ENCODE data around the gene AS3MT.

AS3MT gene

DNA sequence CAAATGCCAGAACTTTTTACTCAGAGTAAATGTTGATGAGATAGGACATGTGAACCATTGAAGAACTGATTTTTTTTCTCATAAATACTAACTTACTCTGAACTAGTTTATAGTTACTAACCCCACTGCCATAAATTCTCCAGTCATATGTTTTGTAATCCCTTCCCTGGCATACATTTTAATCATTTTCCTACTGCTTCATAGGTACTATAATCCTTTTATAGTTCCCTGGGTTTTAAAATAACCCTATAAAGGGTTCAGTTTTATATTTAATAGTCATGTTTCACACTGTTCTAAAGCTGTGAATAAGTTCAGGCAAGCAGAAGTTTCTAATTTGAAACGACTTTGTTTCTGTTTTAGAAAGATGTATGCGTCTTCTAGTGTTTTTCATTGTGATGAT is 77.7 kb downstream of the AS3MT start:
- TF ChIP-seq, protein P1, sequence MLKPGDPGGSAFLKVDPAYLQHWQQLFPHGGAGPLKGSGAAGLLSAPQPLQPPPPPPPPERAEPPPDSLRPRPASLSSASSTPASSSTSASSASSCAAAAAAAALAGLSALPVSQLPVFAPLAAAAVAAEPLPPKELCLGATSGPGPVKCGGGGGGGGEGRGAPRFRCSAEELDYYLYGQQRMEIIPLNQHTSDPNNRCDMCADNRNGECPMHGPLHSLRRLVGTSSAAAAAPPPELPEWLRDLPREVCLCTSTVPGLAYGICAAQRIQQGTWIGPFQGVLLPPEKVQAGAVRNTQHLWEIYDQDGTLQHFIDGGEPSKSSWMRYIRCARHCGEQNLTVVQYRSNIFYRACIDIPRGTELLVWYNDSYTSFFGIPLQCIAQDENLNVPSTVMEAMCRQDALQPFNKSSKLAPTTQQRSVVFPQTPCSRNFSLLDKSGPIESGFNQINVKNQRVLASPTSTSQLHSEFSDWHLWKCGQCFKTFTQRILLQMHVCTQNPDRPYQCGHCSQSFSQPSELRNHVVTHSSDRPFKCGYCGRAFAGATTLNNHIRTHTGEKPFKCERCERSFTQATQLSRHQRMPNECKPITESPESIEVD (tag by site-specific recombination; IDR thresholded peaks at IDR 0.05), result peak; percentile 72
- TF ChIP-seq ZNF664 (tag by site-specific recombination; IDR thresholded peaks at IDR 0.05), result no peak
- TF ChIP-seq REPIN1 (tag by site-specific recombination; IDR thresholded peaks at IDR 0.05; ENCODE audit: low read depth), result no peak
- TF ChIP-seq, protein P2, sequence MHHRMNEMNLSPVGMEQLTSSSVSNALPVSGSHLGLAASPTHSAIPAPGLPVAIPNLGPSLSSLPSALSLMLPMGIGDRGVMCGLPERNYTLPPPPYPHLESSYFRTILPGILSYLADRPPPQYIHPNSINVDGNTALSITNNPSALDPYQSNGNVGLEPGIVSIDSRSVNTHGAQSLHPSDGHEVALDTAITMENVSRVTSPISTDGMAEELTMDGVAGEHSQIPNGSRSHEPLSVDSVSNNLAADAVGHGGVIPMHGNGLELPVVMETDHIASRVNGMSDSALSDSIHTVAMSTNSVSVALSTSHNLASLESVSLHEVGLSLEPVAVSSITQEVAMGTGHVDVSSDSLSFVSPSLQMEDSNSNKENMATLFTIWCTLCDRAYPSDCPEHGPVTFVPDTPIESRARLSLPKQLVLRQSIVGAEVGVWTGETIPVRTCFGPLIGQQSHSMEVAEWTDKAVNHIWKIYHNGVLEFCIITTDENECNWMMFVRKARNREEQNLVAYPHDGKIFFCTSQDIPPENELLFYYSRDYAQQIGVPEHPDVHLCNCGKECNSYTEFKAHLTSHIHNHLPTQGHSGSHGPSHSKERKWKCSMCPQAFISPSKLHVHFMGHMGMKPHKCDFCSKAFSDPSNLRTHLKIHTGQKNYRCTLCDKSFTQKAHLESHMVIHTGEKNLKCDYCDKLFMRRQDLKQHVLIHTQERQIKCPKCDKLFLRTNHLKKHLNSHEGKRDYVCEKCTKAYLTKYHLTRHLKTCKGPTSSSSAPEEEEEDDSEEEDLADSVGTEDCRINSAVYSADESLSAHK (tag by site-specific recombination; IDR thresholded peaks at IDR 0.05), result peak; percentile 59; the same call in 1 of the 2 replicates
- CTCF ChIA-PET, result interaction anchor here (0.5 kb wide), 1 partner anchor 45 kb away, joined by 3 read pairs; no protein-coding TSS in a partner anchor
- H3K4me3 ChIP-seq (ENCODE audit: low read depth, low read length), result no peak overlapping the region
- H3K9me3 ChIP-seq (ENCODE audit: control insufficient read depth, insufficient read depth, low read depth, low read length), result no peaks in the 10 kb centered on the region
- H3K27ac ChIP-seq (ENCODE audit: extremely low read depth, low read depth, low read length), result no peak overlapping the region
- POLR2A ChIA-PET, result no interaction called here
- H3K36me3 ChIP-seq (ENCODE audit: control insufficient read depth in 2 of 2, insufficient read depth in 1 of 2, low read length in 2 of 2), result no peaks in the 10 kb centered on the region
- peaks cover 12% of the 10 kb centered on the region; the same call in 1 of the 2 replicates for H3K4me1 ChIP-seq (ENCODE audit: control insufficient read depth, insufficient read depth, low read length)

DNA sequence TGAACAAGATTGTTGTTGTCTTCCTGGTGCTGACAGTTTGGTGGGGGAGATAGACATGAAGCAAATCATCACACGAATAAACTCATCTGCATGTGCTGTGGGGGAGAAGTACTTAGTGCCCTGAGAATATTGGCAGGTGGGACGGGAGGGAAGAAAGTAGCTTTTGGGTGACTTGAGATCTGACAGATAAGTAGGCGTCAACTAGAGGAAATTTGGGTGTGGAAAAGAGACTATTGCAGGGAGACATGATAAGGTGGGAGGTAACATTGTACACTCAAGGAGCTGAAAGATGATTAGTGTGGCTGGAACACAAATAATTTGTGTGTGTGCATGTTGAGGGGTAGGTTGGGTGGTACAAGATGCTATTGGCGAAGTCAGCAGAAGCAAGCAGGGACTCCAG is 78.9 kb downstream of the AS3MT start:
- H3K4me3 ChIP-seq (ENCODE audit: low read depth, low read length), result no peak overlapping the region
- H3K27ac ChIP-seq (ENCODE audit: extremely low read depth, low read depth, low read length), result no peak overlapping the region
- H3K4me1 ChIP-seq (ENCODE audit: control insufficient read depth, insufficient read depth, low read length), result peaks cover 12% of the 10 kb centered on the region; the same call in 1 of the 2 replicates
- POLR2A ChIA-PET, result no interaction called here
- no peaks in the 10 kb centered on the region for H3K36me3 ChIP-seq (ENCODE audit: control insufficient read depth in 2 of 2, insufficient read depth in 1 of 2, low read length in 2 of 2)
- CTCF ChIA-PET, result no interaction called here
- H3K9me3 ChIP-seq (ENCODE audit: control insufficient read depth, insufficient read depth, low read depth, low read length), result no peaks in the 10 kb centered on the region
- TF ChIP-seq ZNF830 (tag by site-specific recombination; IDR thresholded peaks at IDR 0.05; ENCODE audit: low read depth), result no peak
- TF ChIP-seq ZNF175 (tag by site-specific recombination; IDR thresholded peaks at IDR 0.05), result no peak

DNA sequence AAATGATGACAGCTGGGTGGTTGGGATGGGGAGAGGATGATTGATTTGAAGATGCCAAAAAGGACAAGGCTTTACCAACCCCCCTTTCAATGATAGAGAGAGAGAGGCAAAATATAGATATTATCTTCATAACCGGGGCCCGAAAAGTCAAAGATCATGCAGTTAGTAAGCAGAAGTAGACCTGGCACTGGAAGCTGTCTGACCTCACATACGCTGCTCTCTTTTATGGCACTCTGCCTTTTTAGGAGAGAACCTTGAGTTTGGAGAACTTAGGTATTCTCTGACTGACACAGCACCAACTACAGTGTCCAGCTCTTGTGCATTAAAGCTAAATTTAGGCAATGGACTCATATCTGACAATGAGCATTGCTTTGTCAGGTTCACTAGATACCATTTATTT is 79.5 kb downstream of the AS3MT start:
- ChIA-PET CTCF (no interaction called here), POLR2A (no interaction called here)
- Histone ChIP-seq H3K4me1 (ENCODE audit: control insufficient read depth, insufficient read depth, low read length) (peaks cover 12% of the 10 kb centered on the region; the same call in 1 of the 2 replicates), H3K27ac (ENCODE audit: extremely low read depth, low read depth, low read length) (no peak overlapping the region), H3K4me3 (ENCODE audit: low read depth, low read length) (no peak overlapping the region), H3K36me3 (ENCODE audit: control insufficient read depth in 2 of 2, insufficient read depth in 1 of 2, low read length in 2 of 2) (no peaks in the 10 kb centered on the region; a peak in 1 of 3 replicates), H3K9me3 (ENCODE audit: control insufficient read depth, insufficient read depth, low read depth, low read length) (no peaks in the 10 kb centered on the region)
- no peak for TF ChIP-seq ZNF623 (tag by site-specific recombination; IDR thresholded peaks at IDR 0.05)
- 0 out of 2 replicates have a peak, but pooled peaks have one; percentile 38 for TF ChIP-seq ZNF121 (tag by site-specific recombination; IDR thresholded peaks at IDR 0.05)
- no peak for TF ChIP-seq ZNF660 (tag by site-specific recombination; IDR thresholded peaks at IDR 0.05)
- TF ChIP-seq FEZF1 (tag by site-specific recombination; IDR thresholded peaks at IDR 0.05), result peak; percentile 68; the same call in 1 of the 2 replicates
- TF ChIP-seq ZNF23 (tag by site-specific recombination; IDR thresholded peaks at IDR 0.05; ENCODE audit: borderline replicate concordance), result no peak
- TF ChIP-seq ZNF211 (tag by site-specific recombination; IDR thresholded peaks at IDR 0.05; ENCODE audit: low read depth), result no peak
- no peak for TF ChIP-seq KLF9 (tag by site-specific recombination; IDR thresholded peaks at IDR 0.05; ENCODE audit: low read depth)
- TF ChIP-seq, protein P3, sequence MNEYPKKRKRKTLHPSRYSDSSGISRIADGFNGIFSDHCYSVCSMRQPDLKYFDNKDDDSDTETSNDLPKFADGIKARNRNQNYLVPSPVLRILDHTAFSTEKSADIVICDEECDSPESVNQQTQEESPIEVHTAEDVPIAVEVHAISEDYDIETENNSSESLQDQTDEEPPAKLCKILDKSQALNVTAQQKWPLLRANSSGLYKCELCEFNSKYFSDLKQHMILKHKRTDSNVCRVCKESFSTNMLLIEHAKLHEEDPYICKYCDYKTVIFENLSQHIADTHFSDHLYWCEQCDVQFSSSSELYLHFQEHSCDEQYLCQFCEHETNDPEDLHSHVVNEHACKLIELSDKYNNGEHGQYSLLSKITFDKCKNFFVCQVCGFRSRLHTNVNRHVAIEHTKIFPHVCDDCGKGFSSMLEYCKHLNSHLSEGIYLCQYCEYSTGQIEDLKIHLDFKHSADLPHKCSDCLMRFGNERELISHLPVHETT (tag by site-specific recombination; IDR thresholded peaks at IDR 0.05), result no peak
- no peak for TF ChIP-seq ZNF214 (tag by site-specific recombination; IDR thresholded peaks at IDR 0.05; ENCODE audit: borderline replicate concordance)
- TF ChIP-seq, protein P4, sequence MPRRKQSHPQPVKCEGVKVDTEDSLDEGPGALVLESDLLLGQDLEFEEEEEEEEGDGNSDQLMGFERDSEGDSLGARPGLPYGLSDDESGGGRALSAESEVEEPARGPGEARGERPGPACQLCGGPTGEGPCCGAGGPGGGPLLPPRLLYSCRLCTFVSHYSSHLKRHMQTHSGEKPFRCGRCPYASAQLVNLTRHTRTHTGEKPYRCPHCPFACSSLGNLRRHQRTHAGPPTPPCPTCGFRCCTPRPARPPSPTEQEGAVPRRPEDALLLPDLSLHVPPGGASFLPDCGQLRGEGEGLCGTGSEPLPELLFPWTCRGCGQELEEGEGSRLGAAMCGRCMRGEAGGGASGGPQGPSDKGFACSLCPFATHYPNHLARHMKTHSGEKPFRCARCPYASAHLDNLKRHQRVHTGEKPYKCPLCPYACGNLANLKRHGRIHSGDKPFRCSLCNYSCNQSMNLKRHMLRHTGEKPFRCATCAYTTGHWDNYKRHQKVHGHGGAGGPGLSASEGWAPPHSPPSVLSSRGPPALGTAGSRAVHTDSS (tag by site-specific recombination; IDR thresholded peaks at IDR 0.05), result no peak
- no peak for TF ChIP-seq ZXDB (tag by site-specific recombination; IDR thresholded peaks at IDR 0.05)
